ENCODE data around the gene KPNA6.
"Not testable (repeated sequence)": the region's sequence is repeated elsewhere in the genome, so short reads cannot be mapped to it uniquely, and the experiment has no call there.

The KPNA6 gene

DNA sequence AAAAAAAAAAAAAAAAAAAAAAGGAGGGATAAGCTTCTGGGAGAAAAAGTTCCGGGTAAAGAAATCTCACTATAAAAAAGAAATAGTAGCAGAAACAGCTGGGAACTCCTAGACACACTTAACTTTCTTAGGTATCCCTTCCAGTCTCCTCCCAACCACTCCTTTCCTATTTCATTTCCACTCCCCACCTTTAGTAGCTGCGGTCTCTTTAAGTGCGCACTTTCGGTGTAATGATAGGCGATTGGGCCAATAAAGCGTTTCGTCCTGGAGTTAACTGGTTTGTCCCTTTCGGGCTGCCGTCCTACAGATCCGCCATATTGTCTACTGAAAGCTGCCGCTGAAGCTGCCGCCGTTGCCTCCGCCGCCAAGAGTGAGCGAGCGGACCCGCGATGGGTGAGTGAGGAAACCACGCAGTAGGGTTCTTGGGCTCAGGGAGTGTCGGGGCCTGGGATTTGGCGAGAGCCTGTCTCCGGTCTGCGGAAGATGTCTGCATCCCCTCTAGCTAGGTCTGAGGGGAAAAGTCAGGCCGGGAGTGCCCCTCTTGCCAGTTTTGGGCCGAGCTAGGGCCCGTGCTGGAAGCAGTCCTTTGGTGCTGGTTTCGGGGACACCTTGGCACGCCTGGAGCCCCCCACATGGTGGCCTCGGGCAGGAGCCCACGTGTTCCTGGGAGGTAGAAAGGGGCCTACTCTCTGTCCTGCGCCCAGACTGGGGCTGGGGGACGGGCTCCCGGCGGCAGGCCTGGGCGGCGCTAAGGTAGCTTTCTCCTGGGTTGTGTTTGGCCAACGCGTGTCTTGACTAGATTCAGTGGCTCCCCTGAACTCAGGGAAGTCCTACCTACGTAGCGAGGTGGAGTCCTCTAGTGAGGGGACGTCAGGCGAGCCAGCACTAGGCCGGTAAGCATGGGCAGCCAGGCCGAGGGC is at the start of gene KPNA6:
TSS of gene KPNA6 (plus strand) at position 315 of the 920 bp plus-strand sequence. CDS start at position 390, 75 bp downstream.
- peak within 1 kb of the TSS; percentile 97 for H3K4me3 ChIP-seq (replicated peaks; ENCODE audit: low read depth, low read length)
- TF ChIP-seq, protein P1, sequence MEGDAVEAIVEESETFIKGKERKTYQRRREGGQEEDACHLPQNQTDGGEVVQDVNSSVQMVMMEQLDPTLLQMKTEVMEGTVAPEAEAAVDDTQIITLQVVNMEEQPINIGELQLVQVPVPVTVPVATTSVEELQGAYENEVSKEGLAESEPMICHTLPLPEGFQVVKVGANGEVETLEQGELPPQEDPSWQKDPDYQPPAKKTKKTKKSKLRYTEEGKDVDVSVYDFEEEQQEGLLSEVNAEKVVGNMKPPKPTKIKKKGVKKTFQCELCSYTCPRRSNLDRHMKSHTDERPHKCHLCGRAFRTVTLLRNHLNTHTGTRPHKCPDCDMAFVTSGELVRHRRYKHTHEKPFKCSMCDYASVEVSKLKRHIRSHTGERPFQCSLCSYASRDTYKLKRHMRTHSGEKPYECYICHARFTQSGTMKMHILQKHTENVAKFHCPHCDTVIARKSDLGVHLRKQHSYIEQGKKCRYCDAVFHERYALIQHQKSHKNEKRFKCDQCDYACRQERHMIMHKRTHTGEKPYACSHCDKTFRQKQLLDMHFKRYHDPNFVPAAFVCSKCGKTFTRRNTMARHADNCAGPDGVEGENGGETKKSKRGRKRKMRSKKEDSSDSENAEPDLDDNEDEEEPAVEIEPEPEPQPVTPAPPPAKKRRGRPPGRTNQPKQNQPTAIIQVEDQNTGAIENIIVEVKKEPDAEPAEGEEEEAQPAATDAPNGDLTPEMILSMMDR (IDR thresholded peaks at IDR 0.05; ENCODE audit: low read depth, low read length, missing control alignments) = no peak
- DNase-seq (ENCODE audit: extremely low read depth, low read depth) = peak; percentile 93

DNA sequence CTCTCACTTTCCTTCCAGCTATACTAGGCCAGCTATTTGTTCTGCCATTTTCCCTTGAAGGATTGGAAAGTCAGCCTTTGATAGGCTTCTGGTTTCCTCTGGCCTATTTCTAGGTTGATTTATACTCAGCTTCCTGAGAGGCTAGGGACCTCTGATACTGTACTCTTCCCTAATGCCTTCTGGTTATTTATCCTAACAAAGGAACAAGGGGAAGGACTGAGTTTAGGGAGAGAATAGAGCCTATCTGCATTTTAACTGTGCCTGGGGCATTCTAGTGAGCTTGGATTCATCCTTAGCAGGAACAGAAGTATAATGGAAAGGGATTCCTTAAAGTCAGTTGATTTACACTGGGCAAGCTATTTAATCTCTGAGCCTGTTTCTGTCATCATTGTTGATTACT is 46.9 kb upstream of the KPNA6 start:
- TF ChIP-seq, protein P1 (IDR thresholded peaks at IDR 0.05; ENCODE audit: low read depth, low read length, missing control alignments) = no peak
- DNase-seq (ENCODE audit: extremely low read depth, low read depth) = no peak
- no peak overlapping the region for H3K4me3 ChIP-seq (replicated peaks; ENCODE audit: low read depth, low read length)

DNA sequence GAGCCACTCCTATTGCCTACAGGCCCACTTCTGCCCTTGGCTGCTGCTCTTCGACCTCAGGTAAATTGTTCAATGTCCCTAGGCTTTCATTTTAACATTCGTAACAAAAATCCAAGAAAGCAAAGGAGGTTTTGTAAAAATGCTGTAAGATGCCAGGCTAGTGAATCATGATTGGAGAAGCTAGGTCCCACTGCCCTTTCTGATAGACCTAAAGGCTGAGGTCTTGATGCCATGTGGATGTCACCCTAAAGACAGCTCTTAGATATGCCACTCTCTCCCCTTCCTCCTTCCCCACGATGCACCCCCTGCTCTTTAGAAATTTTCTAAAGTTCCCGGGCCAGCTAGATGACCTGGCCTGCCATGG is 45.0 kb upstream of the KPNA6 start:
- H3K4me3 ChIP-seq (replicated peaks; ENCODE audit: low read depth, low read length) = no peak overlapping the region
- no peak for DNase-seq (ENCODE audit: extremely low read depth, low read depth)
- TF ChIP-seq, protein P1 (IDR thresholded peaks at IDR 0.05; ENCODE audit: low read depth, low read length, missing control alignments) = no peak

DNA sequence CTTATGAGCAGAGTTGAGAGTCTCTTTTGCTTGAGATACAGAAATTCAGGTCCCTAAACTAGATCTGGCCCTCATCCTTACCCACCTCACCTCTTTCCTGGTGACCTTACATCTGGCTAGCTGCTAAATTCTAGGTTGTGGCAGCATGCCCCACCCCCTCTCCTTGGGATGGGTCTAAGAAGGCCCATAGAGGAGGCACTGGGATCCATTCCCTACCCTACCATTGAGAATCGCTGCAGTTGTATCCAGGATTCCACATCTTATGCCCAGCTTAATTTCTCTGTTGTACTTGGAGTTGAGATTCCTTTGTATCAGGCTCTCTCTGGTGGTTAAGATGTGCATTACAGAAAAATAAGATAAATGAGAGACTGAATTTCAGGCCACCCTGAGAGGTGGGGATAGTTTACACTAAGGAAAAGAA is 44.6 kb upstream of the KPNA6 start:
- peak; percentile 52 for DNase-seq (ENCODE audit: extremely low read depth, low read depth)
- TF ChIP-seq, protein P1 (IDR thresholded peaks at IDR 0.05; ENCODE audit: low read depth, low read length, missing control alignments) = peak; percentile 41
- H3K4me3 ChIP-seq (replicated peaks; ENCODE audit: low read depth, low read length) = no peak overlapping the region

DNA sequence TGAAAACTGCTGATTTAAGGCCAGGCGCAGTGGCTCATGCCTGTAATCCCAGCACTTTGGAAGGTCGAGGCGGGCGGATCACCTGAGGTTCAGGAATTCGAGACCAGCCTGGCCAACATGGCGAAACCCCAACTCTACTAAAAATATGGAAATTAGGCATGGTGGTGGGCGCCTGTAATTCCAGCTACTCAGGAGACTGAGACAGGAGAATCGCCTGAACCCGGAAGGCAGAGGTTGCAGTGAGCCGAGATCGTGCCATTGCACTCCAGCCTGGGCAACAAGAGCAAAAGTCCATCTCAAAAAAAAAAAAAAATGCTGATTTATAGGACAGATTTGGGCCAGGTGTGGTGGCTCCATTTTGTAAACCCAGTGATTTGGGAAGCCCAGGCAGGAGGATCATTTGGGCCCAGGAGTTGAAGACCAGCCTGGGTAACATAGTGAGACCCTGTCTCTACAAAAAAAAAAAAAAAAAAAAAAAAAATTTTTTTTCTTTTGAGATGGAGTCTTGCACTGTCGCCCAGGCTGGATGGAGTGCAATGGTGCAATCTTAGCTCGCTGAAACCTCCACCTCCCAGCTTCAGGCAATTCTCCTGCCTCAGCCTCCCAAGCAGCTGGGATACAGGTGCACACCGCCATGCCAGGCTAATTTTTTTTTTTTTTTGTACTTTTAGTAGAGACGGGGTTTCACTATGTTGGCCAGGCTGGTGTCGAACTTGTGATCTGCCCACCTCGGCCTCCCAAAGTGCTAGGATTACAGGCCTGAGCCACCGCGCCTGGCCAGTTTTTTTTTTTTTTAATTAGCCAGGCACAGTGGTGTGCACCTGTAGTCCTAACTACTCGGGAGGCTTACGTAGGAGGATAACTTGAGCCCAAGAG is 42.0 kb upstream of the KPNA6 start:
- not testable (repeated sequence) for DNase-seq (ENCODE audit: extremely low read depth, low read depth); H3K4me3 ChIP-seq (replicated peaks; ENCODE audit: low read depth, low read length)

DNA sequence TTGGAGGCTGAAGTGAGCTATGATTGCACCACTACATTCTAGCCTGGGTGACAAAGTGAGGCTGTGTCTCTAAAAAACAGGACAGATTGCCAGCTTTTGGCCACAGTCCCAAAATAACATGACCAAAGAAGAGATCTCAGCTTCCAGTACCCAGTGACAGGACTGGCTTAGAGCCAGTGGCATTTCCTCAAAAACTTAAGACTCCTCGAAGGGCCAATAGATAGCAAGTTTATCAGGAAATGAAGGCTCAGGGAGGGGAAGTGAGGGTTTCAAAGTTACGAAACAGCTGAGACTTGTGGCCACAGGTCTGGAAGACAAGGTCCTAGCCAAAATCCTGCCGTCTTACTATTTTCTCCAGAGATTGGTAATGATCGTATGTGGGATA is 41.4 kb upstream of the KPNA6 start:
- H3K4me3 ChIP-seq (replicated peaks; ENCODE audit: low read depth, low read length) = no peak overlapping the region
- DNase-seq (ENCODE audit: extremely low read depth, low read depth) = peak; percentile 39
- TF ChIP-seq, protein P1 (IDR thresholded peaks at IDR 0.05; ENCODE audit: low read depth, low read length, missing control alignments) = no peak
